HuH-7.5 (cell line): ENCODE results near the gene DAZAP1.

Experiments
- DNase-seq: peaks from one replicate; pipeline ENCODE4 v3.0.0; 2011; ENCODE audit warnings: low spot score

DAZAP1 gene

GRCh38 chr19:1407528-1408299 lies at the start of gene DAZAP1:
Gene DAZAP1 (plus strand): TSS chr19:1407586. CDS start chr19:1407774, 188 bp downstream.
- peak; percentile 64 for DNase-seq

GRCh38 chr19:1360126-1360817 lies 47.1 kb upstream of the DAZAP1 start:
- DNase-seq = no peak

GRCh38 chr19:1360818-1361461 lies 46.4 kb upstream of the DAZAP1 start:
- no peak for DNase-seq

DNA sequence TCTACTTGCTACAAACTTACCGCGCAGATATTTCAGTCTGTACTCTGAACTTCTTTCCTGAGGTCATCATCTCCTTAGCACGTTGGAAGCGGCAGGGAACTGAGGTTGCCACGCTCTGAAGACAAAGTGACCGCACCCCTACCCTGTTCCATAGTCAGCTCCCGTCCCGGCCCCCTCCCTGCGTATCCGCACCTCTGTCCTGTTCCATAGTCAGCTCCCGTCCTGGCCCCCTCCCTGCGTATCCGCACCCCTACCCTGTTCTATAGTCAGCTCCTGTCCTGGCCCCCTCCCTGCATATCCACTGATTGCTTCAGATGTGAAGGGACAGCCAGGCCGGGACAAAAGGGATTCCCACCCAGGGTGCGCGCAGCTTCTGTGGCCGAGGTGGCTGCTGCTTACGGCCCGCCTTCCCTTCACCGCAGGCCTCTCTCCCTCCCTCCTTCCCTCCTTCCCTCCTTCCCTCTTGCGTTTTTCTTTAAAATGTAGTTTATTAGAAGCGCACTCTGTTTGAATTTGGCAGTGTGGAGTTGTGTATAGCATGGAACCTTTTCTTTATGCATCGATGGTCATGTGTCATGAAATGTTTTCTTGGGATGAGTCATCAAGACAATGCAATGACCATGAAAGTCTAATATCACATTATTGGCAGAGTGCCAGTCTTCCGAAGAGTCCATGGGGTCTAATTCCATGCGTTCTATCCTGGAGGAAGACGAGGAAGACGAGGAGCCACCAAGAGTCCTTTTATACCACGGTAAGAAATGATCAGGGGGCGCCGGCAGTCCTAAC lies 45.6 kb upstream of the DAZAP1 start:
- DNase-seq = no peak

DNA sequence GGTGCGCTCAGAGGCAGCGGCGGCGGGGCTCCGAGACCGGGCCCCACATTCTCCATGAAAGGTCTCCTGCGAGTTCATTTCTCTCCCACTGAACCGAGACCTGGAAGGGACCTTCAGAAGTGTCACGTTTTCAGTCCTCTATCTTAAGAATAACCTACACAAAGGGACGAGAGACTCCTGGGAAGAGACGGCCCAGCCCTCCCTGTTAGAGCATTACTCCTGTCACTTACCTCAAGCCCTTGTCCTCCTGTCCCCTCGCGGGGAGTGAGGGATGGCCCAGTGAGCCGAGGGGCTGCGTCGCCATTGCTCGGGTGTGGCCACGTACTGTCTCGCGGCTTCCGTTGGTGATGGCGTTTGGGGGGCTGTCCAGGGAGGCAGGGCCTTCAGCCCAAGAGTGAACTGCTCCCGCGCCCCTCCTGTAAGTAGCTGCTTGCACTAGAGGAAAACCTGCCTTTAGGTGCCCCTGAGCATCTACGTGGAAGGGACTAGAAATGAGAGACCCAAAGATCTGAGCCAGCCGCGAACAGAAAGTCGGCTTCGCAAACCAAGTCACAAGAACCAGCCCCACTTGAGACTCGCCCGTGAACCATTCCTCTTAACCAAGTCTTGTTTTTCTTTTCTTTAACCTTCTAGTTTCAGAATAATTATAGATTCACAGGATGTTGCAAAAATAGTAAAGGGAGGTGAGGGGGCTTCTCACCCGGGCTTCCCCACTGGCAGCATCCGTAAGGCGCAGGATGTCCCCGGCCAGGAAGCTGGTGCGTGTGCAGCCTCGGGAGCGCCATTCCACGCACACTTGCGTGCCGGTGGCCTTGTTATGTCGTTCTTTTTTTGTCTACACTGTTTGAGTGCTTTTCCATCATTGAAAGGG lies 44.8 kb upstream of the DAZAP1 start:
- no peak for DNase-seq

DNA sequence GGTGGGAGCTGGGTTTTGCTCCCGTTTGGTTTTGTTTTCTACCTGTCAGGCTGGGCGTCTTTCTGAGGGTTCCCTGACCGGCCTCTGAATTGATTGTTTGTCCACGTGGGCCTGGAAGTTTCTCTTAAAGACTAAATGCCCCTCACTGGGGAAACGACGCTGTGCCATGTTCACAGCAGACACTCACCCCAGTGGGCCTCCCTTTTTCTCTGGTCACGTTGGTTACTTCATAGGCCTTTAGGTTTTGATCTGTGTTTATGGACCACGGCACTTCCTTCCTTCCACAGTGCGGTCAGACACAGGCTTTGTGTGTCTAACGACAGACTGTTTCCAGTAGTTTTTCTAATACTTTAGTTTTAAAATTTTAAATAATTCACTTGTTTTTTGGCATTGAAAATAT lies 43.8 kb upstream of the DAZAP1 start:
- DNase-seq = no peak

- DNase-seq = no peak
Measured at GRCh38 chr19:1364070-1364704, 43.2 kb upstream of the DAZAP1 start.

DNA sequence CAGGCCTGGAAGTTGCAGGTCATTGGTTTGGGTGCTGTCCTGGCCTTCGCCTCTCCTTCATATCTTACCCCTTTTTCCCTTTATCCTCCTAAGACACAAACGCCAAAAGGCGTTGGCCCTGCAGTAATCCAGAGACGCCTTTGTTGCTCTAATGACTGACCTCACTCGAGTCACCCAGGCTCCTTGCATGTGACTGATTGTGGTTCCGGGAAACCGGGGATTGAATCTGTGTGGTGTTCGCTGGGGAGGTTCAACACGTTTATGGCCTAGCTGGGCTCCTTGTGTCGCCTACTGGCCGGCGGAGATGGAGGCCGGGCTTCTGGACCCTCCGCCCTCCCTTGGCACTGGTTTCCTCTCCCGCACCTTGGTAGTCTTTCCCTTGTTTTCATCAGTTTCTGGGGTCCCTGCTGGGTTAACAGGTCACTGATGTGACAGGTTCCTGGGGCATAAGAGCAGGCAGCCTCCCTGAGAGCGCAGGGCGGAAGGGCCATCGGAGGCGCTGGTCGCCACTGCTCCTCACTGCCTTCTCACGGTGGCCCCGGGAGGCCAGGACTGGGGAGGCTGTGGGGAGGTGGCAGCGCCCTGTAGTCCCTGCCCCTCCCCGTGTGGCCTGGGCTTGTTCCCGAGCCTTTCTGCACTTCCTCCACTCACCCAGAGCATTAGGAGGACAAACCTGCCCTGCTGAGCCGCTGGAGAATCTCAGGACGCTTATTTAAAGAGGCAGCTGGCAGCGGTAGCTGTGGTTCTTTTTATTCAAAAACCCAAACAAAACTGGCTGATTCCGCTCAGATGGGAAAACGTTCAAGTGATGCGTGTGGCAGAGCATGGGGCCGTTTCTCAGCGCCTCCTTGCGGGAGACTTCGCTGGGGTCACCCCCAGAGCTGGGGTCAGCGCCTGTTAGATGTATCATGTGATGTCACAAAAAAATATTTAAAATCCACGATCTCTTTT lies 41.8 kb upstream of the DAZAP1 start:
- DNase-seq = no peak

- no peak for DNase-seq
Measured at GRCh38 chr19:1366296-1366695, 41.1 kb upstream of the DAZAP1 start.

DNA sequence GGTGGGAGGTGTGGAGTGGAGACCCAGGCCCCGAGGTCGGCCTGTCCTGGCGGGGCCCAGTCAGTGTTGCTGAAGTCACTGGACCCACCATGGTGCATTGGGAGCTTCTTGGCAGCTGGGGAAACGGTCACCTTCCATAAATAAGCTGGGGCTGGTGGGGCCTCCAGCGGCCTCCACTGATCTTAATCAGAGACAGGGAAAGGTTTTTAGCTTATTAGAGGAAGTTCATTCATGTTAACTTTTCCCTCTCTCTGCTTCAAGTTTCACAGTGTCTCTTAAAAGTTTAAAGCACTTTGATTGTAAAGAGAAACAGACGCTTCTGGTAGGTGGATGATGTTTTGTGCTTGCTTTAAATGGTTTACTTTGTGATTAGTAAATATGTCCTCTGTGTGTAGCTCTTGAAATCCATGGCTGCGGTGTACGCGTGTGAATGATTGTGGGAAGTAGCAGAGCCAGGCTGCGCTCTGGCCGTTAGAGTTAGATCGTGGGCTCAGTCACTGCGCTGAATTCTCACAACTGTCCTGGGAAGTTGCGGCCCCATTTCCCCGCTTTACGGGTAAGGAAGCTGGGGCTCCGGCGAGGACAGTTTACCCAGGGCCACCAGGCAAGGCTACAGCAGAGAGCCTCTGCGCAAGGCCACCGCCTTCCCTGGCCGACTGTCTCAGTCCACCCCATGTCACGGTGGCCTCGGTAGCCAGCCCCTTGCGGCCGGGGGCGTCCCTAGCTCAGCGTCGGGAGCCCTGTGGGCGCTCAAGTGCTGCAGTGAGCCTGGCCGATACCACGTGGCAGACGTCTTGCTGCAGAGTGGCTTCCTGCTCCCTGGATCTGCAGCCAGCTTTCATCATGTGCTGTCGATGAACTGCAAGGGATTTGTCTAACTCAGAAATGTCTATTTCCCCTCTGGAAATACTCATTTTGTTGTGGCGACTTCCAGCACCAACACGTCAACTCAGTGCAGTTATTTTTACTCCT lies 40.2 kb upstream of the DAZAP1 start:
- no peak for DNase-seq

GRCh38 chr19:1369214-1369805 lies 38.1 kb upstream of the DAZAP1 start:
- no peak for DNase-seq

DNA sequence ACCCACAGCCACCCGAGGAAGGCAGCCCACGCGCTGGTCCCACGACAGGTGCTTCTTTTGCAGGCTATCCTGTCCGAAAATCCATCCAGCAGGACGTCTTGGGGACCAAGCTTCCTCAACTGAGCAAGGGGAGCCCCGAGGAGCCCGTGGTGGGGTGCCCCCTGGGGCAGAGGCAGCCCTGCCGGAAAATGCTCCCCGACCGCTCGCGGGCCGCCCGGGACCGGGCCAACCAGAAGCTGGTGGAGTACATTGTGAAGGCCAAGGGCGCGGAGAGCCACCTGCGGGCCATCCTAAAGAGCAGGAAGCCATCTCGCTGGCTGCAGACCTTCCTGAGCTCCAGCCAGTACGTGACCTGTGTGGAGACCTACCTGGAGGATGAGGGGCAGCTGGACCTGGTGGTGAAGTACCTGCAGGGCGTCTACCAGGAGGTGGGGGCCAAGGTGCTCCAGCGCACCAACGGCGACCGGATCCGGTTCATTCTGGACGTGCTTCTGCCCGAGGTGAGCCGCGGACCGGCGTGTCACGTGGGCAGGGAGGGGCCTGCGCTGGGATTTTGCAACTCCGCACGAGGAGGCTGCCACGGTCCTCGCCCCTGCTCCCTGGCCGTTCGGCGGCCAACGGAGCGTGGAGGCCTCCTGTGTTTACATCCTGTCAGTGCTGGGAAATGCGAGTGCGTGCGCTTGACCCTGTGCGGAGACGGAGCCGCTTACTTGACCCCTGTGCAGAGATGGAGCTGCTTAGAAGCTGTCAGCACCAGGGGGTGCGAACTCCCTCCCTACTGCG lies 36.6 kb upstream of the DAZAP1 start:
- no peak for DNase-seq

- DNase-seq = no peak
Measured at GRCh38 chr19:1373042-1373533, 34.3 kb upstream of the DAZAP1 start.

DNA sequence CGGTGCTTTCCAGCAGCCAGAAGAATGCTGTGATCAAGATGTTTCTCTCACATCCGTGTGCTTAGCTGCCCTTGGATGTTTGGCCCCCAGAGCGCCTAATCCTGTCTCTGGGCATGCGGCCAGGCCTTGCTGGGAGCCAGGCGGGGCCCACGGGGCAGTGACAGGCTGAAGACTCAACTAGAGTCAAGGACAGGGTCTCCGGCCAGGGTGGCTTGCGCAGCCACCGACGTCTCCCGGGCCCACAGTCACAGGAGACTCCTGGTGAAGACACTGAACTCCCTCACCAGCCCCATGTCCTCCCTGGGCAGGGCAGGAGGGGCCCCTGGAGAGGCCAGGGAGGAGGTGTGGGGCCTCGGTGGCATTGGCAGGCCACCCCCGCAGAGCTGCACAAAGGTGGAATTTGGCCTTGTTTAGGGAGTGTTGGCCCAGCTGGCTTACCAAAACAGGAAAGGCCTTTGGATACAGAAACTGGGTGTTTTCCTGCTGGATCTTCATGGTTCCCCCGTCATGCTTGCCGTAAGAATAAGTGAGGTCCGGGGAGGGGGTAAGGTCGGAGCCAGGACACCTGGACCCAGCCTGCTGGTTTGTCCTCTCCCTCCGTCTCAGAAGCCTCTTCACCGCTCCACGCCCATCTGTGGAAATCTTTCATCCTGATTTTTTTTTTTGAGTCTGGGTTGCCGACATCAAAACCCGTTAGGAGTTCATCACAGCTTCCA lies 33.7 kb upstream of the DAZAP1 start:
- no peak for DNase-seq

- no peak for DNase-seq
Measured at GRCh38 chr19:1374250-1374577, 33.2 kb upstream of the DAZAP1 start.

DNA sequence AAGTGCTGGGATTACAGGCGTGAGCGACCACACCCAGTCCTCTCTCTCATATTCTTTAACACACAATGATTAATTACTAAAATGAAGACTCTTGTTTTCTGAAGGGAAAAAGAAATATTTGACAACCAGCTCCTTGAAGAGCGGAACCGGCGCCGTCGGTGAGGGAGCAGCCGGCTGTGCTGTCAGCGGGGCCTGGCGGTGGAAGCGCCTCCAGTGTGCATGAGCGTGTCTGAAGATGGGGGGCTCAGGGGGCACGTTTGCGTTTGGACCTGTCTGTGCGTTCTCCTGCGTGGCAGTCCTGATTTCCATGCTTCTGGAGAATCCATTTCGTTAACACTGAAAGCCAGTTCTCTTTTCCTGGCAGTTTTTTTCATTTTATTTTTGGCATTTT lies 31.0 kb upstream of the DAZAP1 start:
- no peak for DNase-seq
